OCI-LY3 (cell line): Measurements from ENCODE around the gene CCDC89.
A peak's percentile ranks its signal among the peaks of the same experiment; 100 is the strongest.

Experiments used
- EZH2phosphoT487 ChIP-seq: fragments of 200-600 bp; shearing (Covaris generic); IDR thresholded peaks from 2 replicates; pipeline ENCODE4 v1.6.1; 2018; ENCODE audit warnings: antibody characterized with exemption, mixed run types, low read depth
- TF ChIP-seq, protein P1 (sequence below): fragments of 200-600, 300-600 bp; sonication (generic); IDR thresholded peaks from 2 replicates; pipeline ENCODE4 v1.5.1; 2014; ENCODE audit warnings: antibody characterized with exemption, low read length, low read depth

DNA sequence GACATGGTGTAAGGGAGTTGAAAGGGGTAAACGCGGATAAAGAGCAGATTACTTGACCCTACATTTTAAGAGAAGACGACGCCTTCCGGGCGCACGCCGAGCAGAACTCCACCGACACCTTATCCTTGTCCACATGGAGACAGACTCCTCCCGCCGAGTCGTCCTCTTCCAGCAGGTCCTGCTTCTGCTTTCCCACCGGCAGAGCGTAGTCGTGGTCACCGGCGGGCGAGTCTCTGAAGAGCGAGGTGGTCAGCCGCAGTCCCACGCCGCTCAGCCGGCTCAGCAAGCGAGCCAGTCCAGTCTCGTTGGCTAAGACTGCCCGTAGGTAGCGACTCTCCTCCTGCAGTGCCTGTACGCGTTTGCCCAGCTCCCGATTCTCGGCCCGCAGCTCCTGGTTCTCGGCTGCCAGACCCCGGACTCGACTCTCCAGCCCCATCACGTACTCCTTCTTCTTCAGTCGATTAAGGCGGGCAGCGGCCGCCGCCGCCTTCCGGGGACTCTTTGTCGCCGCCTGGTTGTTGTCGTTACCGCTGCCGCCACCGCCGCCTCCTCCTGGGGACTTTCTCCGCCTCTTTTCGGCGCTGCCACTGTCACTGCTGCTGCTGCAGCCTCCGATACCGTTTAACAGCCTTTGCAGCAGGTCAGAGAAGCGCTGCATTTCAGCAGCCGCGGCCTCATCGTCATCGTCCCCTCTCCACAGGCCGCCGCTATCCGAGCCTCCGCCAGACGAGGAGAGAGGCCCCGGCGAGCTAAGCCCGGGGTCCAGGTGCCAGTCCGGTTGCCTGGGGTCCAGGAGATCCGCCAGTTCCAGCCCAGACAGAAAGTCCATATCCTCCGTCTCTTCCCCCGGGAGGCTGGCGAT lies 22.0 kb downstream of the CCDC89 start:
- TF ChIP-seq, protein P1, sequence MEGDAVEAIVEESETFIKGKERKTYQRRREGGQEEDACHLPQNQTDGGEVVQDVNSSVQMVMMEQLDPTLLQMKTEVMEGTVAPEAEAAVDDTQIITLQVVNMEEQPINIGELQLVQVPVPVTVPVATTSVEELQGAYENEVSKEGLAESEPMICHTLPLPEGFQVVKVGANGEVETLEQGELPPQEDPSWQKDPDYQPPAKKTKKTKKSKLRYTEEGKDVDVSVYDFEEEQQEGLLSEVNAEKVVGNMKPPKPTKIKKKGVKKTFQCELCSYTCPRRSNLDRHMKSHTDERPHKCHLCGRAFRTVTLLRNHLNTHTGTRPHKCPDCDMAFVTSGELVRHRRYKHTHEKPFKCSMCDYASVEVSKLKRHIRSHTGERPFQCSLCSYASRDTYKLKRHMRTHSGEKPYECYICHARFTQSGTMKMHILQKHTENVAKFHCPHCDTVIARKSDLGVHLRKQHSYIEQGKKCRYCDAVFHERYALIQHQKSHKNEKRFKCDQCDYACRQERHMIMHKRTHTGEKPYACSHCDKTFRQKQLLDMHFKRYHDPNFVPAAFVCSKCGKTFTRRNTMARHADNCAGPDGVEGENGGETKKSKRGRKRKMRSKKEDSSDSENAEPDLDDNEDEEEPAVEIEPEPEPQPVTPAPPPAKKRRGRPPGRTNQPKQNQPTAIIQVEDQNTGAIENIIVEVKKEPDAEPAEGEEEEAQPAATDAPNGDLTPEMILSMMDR, result peak; percentile 55
- TF ChIP-seq EZH2phosphoT487, result no peak
